GM19395 (cell line): Measurements from ENCODE around the gene SCN4B.
"Not testable (repeated sequence)": the region's sequence is repeated elsewhere in the genome, so short reads cannot be mapped to it uniquely, and the experiment has no call there.

Source experiments
- ATAC-seq: cut with Tn5 transposase; IDR thresholded peaks from one replicate; pipeline ENCODE4 v1.9.1; 2021; ENCODE audit warnings: mild to moderate bottlenecking, moderate library complexity; ENCODE audit not compliant: unreplicated experiment

The SCN4B gene

GRCh38 chr11:118152552-118153471 is at the start of gene SCN4B:
SCN4B (minus strand) TSS chr11:118152823; CDS start chr11:118152673, 150 bp downstream.
- ATAC-seq: no peak

- no peak for ATAC-seq
Observed at GRCh38 chr11:118201966-118202365, 49.3 kb upstream of the SCN4B start.

DNA sequence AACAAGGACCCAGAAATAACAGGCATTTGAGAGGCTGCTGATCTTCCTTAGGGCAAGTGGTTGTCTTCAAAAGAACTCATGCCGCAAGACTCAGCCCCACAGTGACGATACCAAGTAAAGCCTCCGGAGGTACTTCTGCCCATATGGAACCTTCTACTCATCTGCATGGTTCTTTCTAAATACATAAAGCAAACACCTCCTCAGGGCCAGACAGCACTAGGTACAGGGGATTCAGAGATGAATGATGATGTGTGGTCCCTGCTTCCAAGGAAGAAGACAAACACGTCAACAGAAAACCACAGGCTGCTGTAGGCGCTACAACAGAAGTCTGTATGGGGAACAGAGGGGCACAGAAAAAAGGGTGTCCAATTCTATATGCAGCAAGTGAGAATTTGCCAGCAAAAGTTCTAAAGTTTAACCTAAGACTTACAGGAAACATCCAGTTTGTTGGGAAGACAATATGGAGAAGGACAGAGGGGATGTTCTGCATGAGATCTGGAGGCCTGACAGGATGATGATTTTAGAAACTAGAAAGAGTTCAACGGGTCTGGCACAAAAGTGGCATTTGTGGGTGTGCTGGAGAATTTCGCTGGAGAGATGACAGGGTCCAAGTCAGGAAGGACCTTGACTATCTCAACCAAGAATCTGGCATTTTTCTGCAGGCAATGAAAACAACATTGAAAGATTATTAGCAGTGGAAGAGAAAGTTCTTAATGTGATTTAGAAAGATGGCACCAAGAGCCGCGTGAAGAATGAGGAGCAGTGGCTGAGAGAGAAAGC is 48.5 kb upstream of the SCN4B start:
- no peak for ATAC-seq

DNA sequence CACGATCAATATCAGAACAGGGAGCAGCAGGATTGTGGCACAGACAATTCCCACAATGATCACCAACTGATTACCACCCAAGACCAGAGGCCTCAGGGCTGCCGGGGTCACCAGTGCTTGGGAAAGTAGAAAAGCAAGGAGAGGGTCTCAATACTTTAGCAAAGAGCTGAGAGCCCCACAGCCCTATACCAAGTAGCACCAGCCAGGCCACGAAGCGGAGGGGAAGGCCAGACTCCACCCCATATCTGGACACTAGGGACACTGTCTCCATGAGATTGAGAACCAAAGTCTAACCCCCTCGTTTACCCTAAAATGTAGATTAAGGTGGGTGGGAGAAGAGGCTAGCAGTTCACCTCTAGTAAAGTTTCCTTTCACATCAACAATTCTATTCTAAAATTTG is 47.9 kb upstream of the SCN4B start:
- ATAC-seq: no peak

- ATAC-seq: no peak
Observed at GRCh38 chr11:118199135-118199534, 46.5 kb upstream of the SCN4B start.

DNA sequence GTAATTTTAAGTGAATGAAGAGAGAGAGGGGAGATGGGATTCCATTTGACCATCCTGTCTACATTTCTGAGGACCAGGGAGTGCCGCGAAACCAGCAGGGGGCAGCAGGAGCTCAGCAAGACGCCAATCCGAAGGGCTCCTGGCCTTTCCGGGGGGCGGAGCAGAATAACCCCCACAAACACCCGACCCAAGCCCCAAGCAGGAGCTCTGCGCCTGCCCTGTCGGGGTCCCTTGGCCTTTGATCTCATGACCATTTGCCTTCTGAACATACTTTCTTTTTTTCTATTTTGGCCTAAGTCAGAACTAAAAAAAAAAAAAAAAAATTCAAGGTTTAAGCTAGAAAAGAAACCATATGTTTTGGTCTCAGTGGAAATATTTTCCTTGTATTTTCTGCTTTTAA is 45.7 kb upstream of the SCN4B start:
- ATAC-seq: no peak

- no peak for ATAC-seq
Observed at GRCh38 chr11:118194835-118195627, 42.4 kb upstream of the SCN4B start.

DNA sequence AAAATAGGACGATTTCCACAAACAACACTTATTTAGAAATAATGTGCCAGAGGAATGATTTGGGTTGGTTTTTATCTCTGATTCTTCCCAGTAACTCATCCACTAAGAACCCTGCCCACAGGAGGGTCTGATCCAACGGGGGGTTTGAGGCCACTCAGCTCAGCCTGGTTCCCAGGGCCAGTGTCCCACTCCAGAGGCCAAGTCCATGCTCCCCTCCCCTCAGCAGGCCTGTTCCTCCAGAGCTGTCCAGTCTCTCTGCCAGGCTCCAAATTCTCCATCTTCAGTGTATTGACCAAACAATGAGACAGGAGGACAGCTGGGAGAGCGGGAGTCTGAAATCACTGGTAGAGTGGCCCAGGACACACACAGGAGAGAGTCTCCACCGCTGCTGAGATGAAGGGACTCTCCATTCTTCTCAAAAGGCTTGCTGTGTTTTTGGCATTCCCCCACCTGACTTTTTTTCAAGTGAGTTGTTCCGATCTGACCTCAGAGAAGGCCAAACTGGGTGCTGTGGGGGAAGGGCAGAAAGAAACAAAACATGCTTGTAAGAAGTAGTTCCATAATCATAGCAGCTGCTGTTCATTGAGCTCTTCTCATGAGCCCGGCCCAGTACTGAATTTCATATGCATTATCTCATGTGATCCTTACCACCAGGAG is 41.4 kb upstream of the SCN4B start:
- ATAC-seq: no peak

DNA sequence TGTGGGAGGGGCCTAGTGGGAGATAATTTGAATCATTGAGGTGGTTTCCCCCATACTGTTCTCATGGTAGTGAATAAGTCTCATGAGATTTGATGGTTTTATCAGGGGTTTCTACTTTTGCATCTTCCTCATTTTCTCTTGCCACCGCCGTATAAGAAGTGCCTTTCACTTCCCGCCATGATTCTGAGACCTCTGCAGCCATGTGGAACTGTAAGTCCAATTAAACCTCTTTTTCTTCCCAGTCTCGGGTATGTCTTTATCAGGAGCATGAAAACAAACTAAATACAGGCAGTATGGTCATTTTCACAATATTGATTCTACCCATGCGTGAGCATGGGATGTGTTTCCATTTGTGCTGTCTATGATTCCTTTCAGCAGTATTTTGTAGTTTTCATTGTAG is 40.2 kb upstream of the SCN4B start:
- not testable (repeated sequence) for ATAC-seq

GRCh38 chr11:118190942-118191506 is 38.4 kb upstream of the SCN4B start:
- ATAC-seq: not testable (repeated sequence)

DNA sequence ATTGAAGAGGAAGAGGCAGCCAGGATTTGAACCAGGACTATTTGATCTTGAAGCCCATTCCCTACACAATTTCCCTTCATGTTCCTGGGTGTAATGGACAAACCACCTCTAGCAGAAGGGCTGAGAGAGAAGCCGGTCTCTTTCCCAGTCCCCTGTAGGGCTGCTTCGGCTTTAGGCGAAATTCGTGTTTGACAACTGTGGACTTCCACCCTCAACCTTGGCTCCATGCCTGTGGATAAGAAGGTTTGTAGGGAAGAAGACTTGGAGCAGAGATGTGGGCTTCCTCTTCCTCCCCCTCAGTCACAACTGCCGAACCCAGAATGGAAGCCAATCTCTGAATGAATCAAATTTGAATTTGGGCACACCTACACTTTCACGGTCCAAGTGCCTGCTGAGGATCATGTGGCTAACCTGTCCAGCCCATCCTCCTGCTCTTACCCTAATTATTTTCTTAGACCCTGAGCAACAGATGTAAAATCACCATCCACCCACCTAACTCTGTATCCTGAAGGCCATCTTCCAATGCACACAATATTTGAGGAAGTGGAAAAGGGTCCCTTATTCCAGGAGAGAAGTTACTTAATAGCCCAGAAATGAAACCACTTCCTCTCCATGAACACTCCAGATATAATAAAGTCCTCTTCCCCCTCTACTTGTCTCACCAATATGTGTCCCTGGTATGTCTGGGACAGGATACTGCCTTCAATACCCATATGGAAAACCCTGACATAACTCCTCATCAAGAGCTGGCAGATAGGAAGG is 33.9 kb upstream of the SCN4B start:
- ATAC-seq: no peak

GRCh38 chr11:118184784-118185579 is 32.4 kb upstream of the SCN4B start:
- ATAC-seq: no peak

DNA sequence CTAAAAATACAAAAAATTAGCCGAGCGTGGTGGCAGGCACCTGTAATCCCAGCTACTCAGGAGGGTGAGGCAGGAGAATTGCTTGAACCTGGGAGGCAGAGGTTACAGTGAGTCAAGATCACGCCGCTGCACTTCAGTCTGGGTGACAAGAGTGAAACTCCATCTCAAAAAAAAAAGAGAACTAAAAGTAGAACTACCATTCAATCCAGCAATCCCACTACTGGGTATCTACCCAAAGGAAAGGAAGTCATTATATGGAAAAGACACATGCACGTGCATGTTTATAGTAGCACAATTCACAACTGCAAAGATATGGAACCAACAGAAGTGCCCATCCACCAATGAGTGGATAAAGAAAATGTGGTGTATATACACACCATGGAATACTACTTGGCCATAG is 31.1 kb upstream of the SCN4B start:
- ATAC-seq: not testable (repeated sequence)

GRCh38 chr11:118180300-118180703 is 27.7 kb upstream of the SCN4B start:
- ATAC-seq: no peak

DNA sequence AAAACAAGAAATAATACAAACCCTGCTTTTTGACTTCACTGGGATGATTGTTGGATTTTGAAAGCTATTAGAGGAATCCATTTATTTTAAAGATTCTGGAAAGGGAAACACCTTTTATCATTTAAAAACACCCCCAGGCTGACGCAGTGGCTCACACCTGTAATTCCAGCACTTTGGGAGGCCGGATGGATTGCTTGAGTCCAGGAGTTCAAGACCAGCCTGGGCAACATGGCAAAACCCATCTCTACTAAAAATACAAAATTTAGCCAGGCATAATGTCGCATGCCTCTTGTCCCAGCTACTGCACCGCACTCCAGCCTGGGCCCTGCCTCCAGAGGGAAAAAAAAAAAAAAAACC is 24.1 kb upstream of the SCN4B start:
- no peak for ATAC-seq

- ATAC-seq: no peak
Observed at GRCh38 chr11:118175993-118176777, 23.6 kb upstream of the SCN4B start, which contains the start of gene SCN2B. SCN2B (minus strand) TSS chr11:118176639; CDS start chr11:118176431, 208 bp downstream.

DNA sequence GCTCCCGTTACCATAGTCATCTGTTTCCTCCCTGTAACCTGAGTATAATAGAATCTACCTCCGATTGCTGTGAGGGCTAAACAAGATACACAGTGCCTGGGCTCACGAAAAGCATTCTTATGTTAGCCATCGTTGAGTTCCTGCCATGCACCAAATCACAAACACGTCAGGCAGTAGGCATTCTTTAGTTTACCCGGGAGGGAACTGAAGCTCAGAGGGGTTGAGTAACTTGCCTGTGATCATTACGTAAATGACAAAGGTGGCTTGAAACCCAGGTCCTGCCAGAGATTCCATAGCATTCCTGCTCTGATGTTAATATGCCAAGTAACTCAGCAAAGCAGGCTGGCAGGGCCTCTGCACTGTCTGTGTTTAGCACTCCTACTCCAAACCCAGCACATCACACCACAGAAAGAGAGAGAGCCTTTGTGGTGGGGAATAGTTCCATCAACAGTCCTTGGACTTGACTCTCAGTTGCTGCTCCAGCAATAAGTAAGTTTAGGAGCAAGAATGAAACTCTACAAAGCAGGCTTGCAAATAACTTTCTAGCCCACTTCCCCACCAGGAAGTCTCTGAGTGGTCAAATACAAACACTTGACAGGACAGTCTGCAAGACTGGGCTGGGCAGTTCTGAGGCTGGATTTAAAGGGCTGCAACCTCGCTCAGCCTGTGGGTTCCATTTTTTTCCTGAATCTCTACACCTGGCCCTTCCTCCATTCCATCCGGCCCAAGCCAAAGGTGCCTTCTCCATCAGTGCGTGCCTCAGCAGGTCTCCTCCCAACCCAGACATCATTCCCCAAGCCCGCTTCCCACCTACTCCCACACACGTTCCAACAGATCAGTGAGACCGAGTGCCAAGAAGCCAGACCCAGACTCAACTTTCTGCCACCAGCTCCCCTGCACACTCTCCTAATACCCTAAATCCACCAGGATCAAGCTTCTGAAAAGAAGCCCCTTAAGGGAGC is 22.7 kb upstream of the SCN4B start:
- ATAC-seq: no peak
